ENCODE data around the gene ZBTB40. TPM values are rescaled to one million over a fixed set of nuclear protein-coding genes. Genes with fewer than 3 reads are reported as not detected.

Gene ZBTB40
- total RNA-seq, 1 experiment from 2014 or later, result 14.2 TPM

DNA sequence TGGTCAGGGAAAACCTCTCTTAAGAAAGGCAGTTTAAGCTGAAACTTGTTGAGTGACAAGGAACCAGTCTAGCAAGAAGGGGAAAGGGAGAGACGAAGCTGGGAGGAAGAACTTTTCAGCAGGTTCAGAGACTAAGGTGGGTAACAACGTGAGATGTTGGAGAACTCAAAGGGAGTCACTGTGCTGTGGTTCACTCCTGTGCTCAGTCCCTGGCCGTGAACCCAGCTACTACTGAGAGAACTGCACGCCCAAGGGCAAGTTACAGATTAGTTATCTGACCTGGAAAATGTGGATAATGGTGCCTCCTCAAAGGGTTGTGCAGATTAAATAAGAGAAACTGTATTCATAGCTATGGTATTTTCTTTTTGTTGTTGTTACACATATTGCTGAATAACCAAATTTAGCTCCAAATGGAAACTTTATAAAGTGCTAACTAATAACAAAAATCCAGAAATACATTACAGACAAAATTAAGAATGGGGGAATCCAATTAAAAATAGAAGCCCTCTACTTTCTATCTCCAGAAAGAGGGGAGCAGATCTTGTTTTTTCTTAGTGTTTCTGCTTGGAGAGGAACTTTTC is 2.9 kb downstream of the ZBTB40 start:
- DNase-seq (ENCODE audit: low read depth, low spot score), result no peak
- in situ Hi-C loops (cut with HindIII; ENCODE audit: low pct_unique_long_range_greater_than_20kb, low sequenced_read_pairs), result no loop called here

DNA sequence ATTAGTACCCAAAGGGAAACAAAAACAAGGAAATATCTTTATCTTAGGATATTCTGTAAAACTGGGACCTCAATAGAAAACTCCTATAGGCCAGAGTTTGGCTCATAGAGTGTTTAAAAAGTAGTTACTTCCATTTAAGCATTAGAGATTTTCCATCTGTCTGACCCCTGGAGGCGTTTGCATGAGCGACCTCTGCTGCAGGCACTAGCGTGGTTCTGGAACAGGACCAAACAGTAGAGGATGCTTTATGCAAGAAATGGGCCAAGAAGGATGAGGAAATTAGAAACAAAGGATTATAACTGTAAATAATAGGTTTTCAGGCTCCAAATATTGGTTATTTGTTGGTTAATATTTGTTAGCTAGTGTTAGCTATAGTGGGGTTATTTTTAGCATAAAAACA is 5.7 kb downstream of the ZBTB40 start:
- in situ Hi-C loops (cut with HindIII; ENCODE audit: low pct_unique_long_range_greater_than_20kb, low sequenced_read_pairs), result no loop called here

DNA sequence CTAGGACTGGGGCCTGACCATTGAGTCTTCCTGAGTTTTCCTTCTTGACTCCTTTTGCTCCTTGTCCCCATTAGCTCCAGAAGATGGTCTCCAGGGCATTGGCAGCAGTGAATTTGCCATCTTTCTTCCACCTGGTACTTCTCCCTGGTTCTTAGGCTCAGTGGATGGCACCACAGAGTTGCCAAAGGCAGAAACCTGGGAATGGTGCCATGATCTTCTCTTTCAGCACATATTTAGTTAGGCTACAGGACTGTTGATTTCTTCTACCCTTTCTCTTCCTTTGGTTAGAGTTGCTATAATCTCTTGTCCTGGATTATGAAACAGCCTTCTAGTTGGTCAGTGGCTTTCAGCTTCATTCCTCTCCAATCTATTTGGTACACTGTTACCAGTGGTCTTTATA is 6.2 kb downstream of the ZBTB40 start:
- in situ Hi-C loops (cut with HindIII; ENCODE audit: low pct_unique_long_range_greater_than_20kb, low sequenced_read_pairs), result no loop called here
- DNase-seq (ENCODE audit: low read depth, low spot score), result no peak

More for the DNA sequence above, 5.7 kb downstream of the ZBTB40 start:
- no peak for DNase-seq (ENCODE audit: low read depth, low spot score)

DNA sequence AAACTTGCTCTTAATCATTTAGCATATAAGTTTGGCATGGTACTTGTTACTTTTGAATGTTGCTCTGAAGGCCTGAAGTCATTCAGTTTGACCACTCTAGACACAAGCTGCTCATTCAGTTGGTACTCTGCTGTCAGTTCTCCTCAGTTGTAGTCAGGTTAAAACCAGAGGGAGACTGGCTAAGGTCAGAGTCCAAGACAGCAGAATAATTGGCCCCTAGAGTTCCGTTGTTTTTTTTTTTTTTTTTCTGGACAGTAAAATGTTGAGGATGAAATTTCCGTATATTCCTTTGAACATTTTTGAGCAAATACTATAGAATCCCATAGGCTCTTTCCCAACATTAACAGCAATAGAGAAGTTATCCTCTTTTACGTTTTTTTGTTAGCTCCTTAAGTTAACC is 9.4 kb downstream of the ZBTB40 start:
- no peak for DNase-seq (ENCODE audit: low read depth, low spot score)
- in situ Hi-C loops (cut with HindIII; ENCODE audit: low pct_unique_long_range_greater_than_20kb, low sequenced_read_pairs), result no loop called here

DNA sequence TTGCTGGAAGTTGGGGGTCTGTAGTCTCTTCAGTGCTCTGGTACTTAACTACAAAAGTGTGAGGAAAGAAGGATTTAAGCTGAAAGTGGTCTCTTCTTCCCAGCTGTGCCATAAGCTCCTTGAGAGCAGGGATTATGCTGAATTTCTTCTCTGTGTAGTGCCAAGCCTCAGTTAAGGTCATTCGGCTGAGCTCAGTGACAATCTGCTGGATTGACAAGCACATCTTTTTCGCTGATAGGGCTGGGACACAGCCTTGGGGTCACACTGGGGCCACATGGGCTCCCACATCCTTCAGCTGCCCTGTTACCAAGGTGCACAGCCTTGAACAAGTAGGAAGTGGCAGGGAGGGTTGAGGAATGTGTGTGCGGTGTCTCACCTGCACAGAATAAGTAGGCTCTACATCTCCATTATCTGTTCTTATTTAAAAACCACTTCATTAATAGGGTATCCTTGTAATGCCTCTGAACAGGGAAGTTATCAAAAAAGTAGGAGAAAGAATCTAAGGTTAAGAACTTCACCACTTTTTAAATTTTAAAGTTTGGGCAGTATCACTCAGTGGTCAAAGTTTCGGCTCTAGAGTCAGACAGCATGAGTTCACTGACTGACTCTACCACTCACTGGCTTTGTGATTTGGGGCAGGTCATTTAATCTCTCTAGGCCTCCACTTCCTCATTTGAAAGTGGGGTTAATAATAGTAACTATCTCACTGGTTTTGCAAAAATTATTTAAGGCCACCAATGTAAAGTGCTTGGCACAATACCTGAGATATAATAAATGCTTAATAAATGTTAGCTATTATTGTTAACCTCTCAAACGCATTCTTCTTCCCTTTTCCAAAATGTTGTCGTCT is 10.3 kb downstream of the ZBTB40 start:
- no peak for DNase-seq (ENCODE audit: low read depth, low spot score)
- in situ Hi-C loops (cut with HindIII; ENCODE audit: low pct_unique_long_range_greater_than_20kb, low sequenced_read_pairs), result no loop called here

DNA sequence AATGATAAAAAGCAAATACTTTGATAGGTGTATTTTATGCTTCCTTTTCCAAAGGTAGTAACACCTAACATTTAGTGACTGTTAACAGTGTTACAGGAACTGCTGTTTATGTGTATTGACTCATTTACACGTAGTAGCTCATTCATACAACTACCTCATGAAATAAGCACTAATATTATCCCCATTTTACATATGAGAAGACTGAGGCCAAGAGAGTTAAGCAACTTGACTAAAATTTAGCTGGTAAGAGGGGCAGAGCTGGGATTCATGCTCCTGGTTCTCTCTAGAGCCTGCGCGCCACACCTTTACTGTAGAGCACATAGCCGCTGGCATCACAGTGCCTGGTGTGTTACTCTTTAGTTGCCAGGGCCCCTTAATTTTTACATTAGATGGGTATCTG is 11.3 kb downstream of the ZBTB40 start:
- no peak for DNase-seq (ENCODE audit: low read depth, low spot score)
- in situ Hi-C loops (cut with HindIII; ENCODE audit: low pct_unique_long_range_greater_than_20kb, low sequenced_read_pairs), result no loop called here

DNA sequence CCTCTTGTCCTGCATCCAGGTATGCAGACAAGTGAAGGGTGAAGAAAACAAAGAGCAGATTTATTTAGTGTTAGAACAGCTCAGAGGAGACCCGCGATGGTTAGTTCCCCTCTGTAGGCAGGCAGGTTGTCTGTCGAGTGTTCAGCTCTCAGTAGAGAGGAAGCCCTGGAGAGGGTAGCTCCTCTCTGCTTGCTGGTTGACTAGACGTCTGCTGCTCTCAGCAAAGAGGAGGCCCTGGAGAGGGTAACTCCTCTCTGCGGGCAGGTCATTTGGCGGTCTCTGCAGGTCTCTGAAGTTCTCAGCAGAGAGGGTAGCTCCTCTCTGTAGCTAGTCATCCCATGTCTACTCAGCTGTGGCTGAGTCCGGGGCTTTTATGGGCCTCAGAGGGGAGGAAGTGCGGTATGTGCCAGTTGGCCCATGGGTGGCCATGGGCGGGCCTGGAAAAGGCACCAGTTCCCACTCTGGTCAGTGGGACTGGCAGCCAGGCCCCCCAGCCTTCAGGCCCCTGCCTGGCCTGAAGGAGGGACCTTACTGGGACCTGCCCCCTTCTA is 13.4 kb downstream of the ZBTB40 start:
- no peak for DNase-seq (ENCODE audit: low read depth, low spot score)
- in situ Hi-C loops (cut with HindIII; ENCODE audit: low pct_unique_long_range_greater_than_20kb, low sequenced_read_pairs), result no loop called here

DNA sequence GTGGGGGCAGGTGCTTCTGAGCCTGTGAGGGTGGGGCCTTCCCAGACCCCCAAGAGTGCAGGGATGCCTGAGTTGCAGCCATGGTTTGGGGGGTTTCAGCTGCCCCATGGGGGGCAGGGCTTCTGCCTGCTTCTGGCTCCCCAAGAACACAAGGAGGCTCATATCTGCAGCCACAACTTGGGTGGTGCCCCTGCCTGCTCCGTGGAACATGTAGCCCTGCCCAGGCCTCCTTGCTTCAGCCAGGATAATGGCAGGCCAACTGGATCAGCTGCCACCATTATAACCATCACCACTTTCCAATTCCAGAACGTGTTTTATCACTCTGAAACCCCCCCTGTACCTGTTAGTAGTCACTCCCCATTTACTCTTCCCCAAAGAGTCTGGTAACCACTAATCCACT is 14.0 kb downstream of the ZBTB40 start:
- no peak for DNase-seq (ENCODE audit: low read depth, low spot score)
- in situ Hi-C loops (cut with HindIII; ENCODE audit: low pct_unique_long_range_greater_than_20kb, low sequenced_read_pairs), result no loop called here

DNA sequence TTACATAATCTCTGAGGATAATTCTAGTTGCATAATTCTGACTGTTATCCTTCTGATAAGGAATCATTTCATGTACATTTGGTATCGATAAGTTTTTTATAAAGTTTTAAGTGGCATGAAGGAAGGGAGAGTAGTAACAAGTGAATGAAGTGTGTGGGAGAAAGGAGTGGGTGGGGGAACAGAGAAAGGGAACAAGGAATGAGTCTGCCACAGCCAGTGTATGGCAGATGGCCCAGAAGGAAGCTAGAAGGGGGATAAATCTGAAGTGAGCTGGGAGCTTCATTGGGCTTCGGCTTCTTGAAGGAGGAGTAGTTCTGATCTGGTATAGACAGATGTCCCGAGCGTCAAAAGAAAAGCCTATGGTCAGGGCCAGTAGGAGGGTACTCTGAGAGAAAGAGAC is 18.6 kb downstream of the ZBTB40 start:
- no peak for DNase-seq (ENCODE audit: low read depth, low spot score)
- in situ Hi-C loops (cut with HindIII; ENCODE audit: low pct_unique_long_range_greater_than_20kb, low sequenced_read_pairs), result no loop called here

DNA sequence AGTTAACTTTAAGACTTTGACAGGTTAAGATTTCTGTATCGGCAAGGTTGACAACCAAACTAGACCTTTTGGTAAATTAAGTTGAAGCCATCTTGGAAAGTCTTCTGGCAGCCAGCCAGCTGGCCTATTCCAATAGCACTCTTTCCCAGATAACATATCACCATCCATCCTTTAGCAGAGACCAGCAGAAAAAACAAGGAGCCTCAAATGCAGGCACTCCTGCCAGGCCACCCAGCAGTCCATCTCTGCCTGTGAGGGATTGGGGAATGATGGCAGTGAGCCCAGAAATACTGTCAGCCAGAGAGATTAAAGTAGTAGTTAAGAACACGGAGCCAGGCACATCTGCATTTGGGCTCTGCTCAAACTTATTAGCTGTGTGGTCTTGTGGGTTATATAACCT is 19.4 kb downstream of the ZBTB40 start:
- in situ Hi-C loops (cut with HindIII; ENCODE audit: low pct_unique_long_range_greater_than_20kb, low sequenced_read_pairs), result no loop called here
- DNase-seq (ENCODE audit: low read depth, low spot score), result no peak

DNA sequence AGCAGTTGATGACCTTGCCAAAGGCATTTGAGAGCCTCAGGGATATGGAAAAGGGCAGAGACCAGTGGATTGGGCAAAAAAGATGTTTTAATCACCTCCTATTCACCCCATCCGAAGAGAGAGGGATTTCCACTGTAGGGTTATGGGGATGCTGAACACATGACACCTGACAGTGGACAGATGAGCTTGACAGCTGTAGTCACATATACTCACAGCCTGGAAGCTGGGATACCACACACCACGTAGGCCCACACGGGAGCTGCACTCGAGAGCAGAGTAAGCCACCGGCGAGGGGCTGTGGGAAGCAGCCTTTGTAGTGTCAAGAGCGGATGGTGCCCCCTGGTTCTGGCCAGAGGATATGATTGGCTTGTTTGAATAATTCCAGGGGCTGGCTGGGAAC is 20.0 kb downstream of the ZBTB40 start:
- in situ Hi-C loops (cut with HindIII; ENCODE audit: low pct_unique_long_range_greater_than_20kb, low sequenced_read_pairs), result no loop called here
- no peak for DNase-seq (ENCODE audit: low read depth, low spot score)

DNA sequence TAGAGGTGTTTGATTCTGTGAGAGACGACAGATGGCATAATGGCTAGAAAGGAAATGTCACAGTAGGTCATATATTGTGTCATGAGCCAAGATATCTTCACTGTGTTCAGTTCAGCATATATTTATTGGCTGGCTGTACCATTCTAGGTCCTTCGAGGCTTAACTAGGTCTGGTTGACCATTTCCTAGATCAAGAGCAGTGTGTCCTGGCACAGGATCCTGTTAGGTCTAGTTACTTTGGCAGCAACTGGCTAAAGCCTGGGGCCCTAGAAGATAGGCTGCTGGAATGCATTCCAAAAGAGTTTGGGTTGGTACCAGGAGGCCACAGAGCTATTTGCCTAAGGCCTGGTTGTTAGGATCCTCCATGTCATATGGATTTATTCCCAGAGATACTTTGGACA is 20.9 kb downstream of the ZBTB40 start:
- no peak for DNase-seq (ENCODE audit: low read depth, low spot score)
- in situ Hi-C loops (cut with HindIII; ENCODE audit: low pct_unique_long_range_greater_than_20kb, low sequenced_read_pairs), result no loop called here

DNA sequence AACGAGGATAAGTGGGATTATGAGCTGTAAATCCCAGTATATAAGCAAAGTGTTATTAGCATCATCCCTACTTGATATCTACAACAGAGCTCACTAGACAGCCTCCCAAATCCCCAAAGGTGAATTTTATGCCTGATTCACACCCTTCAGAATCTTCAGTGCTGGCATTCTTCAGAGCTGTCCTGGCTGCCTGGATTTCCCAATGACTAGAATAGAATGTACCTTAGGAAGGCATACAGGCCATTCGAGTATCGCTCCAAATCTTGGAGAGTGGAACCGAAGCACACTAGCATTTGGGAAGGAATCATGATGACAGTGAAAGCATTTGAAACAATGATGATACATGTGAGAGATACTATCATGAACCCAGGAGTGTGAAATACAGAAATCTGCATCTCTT is 22.3 kb downstream of the ZBTB40 start:
- DNase-seq (ENCODE audit: low read depth, low spot score), result no peak
- in situ Hi-C loops (cut with HindIII; ENCODE audit: low pct_unique_long_range_greater_than_20kb, low sequenced_read_pairs), result no loop called here

DNA sequence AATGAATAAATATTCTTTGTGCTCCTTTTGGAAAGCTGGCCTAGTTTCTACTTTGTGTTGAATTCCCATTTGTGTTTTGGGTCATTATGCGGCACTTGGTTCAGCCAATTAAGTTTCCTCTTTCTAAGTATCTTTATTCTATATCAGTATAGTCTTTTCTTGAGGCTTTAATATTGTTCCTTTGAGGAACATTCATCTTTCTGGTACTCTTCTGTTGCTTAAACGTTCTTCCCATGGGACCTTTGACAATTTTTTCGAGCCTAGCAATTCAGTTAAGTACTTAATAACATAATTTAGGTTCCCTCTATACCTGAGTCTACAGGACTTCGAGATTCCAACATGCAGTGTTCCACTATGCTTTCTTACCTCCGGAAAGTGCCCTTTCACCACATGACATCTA is 24.9 kb downstream of the ZBTB40 start:
- DNase-seq (ENCODE audit: low read depth, low spot score), result no peak
- in situ Hi-C loops (cut with HindIII; ENCODE audit: low pct_unique_long_range_greater_than_20kb, low sequenced_read_pairs), result no loop called here

DNA sequence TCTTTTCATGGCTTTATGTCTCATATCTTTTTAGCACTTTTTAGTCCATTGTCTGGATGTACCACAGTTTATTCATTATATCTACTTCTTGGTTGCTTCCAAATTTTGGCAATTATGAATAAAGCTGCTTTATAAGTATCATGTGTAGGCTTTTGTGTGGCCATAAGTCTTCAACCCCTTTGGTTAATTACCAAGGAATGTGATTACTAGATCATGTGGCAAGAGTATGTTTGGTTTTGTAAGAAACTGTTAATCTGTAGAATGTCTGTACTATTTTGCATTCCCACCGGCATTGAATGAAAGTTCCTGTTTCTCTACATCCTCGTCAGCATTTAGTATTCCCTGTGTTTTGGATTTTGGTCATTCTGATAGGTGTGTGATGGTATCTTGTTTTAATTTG is 31.5 kb downstream of the ZBTB40 start:
- in situ Hi-C loops (cut with HindIII; ENCODE audit: low pct_unique_long_range_greater_than_20kb, low sequenced_read_pairs), result no loop called here
- DNase-seq (ENCODE audit: low read depth, low spot score), result peak; percentile 4

DNA sequence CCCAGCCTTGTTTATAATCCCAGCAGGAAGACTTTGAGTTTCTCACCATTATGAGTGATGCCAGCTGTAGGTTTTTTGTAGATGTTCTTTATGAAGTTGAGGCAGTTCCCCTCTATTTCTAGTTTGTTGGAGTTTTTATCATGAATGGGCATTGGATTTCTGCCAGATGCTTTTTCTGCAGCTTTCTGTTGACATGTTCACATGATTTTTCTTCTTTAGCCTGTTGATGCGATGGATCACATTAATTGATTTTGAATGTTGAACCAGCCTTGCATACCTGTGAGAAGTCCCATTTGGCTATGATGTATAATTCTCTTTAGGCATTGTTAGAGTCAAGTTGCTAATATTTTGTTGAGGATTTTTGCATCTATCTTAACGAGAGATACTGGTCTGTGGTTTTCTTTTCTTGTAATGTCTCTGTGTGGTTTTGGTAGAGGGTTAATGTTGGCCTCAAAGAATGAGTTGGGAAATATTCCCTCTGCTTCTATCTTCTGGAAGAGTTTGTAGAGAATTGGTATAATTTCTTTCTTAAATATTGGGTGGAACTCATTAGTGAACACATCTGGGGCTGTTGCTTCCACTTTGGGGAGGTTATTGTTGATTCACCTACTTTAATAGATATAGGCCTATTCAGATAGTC is 33.2 kb downstream of the ZBTB40 start:
- DNase-seq (ENCODE audit: low read depth, low spot score), result no peak

DNA sequence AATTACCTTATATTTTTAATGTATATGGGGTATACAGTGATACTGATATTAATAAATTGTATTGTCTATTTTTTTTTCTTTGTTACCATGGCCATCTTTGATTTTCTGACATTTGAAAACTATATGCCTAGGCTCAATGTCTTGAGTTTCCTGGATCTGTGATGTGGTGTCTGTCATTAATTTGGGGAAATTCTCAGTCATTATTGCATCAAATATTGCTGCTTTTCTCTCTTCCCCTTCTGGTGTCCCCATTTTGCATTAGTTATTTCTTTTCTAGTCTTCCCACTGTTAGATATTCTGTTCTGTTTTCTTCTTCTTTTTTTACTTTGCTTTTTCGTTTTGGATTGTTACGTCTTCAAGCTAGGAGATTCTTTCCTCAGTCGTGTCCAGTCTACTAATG is 33.8 kb downstream of the ZBTB40 start:
- DNase-seq (ENCODE audit: low read depth, low spot score), result no peak
- in situ Hi-C loops (cut with HindIII; ENCODE audit: low pct_unique_long_range_greater_than_20kb, low sequenced_read_pairs), result no loop called here

More for the DNA sequence above, 33.2 kb downstream of the ZBTB40 start:
- in situ Hi-C loops (cut with HindIII; ENCODE audit: low pct_unique_long_range_greater_than_20kb, low sequenced_read_pairs), result no loop called here

DNA sequence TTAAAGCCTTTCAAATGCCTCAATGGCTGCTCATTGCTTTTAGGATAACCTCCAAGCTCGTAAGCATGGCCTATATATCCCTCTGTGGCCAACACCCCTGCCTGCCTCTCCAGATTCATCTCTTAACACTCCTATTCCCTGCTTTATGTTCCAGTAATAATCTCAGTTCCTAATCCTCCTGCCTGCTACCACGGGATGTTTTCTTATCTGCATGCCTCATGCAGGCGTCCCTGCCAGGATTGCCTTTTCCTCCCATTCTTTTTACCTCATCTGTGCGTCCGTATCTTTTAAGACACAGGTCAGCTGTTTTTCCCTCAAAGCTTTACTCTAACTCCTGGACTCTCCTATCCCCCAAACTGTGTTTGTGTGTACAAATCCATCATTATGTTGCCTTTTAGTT is 36.1 kb downstream of the ZBTB40 start:
- DNase-seq (ENCODE audit: low read depth, low spot score), result no peak
- in situ Hi-C loops (cut with HindIII; ENCODE audit: low pct_unique_long_range_greater_than_20kb, low sequenced_read_pairs), result no loop called here

DNA sequence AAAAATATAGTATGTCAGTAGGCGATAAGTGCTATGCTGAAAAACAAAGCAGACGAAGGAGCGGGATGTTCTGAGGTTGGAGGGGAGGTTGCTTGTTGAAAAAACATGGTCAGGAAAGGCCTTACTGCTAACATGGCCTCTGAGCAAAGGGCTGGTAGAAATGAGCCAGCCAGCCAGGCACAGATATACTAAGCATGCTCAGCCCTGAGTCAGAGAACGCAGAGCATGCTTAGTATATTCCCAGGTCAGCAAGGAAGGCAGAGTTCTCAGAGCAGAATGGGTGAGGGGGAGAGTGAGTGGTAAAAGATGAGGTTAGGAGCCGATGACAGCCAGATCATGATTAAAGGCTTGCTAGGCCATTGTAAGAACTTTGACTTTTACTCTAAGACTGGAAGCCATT is 36.7 kb downstream of the ZBTB40 start:
- DNase-seq (ENCODE audit: low read depth, low spot score), result no peak
- in situ Hi-C loops (cut with HindIII; ENCODE audit: low pct_unique_long_range_greater_than_20kb, low sequenced_read_pairs), result no loop called here
